HG03354 (cell line): ENCODE results near the gene CYP8B1.

Experiments
- ATAC-seq: cut with Tn5 transposase; IDR thresholded peaks from one replicate; pipeline ENCODE4 v1.9.1; 2021; ENCODE audit warnings: mild to moderate bottlenecking; ENCODE audit not compliant: unreplicated experiment, poor library complexity, severe bottlenecking

Gene CYP8B1, protein sequence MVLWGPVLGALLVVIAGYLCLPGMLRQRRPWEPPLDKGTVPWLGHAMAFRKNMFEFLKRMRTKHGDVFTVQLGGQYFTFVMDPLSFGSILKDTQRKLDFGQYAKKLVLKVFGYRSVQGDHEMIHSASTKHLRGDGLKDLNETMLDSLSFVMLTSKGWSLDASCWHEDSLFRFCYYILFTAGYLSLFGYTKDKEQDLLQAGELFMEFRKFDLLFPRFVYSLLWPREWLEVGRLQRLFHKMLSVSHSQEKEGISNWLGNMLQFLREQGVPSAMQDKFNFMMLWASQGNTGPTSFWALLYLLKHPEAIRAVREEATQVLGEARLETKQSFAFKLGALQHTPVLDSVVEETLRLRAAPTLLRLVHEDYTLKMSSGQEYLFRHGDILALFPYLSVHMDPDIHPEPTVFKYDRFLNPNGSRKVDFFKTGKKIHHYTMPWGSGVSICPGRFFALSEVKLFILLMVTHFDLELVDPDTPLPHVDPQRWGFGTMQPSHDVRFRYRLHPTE

DNA sequence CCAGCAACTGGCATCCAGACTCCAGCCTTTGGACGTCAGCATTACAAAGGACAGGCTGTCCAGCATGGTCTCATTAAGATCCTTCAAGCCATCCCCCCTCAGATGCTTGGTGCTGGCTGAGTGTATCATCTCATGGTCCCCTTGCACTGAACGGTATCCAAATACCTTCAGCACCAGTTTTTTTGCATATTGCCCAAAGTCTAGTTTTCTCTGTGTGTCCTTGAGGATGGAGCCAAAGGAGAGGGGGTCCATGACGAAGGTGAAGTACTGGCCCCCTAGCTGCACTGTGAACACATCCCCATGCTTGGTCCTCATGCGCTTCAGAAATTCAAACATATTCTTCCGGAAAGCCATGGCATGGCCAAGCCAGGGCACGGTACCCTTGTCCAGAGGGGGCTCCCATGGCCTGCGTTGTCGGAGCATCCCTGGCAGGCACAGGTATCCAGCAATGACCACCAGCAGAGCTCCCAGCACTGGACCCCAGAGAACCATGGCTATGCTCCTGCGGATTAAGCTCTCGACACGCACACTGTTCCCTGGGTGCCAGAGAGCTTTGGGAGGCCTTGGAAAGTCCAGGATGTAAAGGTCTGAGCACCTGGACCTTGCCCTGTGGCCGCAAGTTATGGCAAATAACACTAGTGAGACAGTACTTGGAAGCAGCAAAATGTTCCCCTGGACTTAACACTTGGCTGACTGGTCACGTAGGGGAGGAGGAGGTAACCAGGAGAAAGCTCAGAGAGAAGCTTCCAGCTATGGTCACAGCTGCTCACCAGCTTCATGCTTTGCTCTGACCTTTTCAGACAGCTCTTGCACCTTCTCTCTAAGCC, at the start of gene CYP8B1:
TSS of gene CYP8B1 (minus strand) at position 555 of the 827 bp plus-strand sequence. CDS start at position 492, 63 bp downstream.
- no peak for ATAC-seq

DNA sequence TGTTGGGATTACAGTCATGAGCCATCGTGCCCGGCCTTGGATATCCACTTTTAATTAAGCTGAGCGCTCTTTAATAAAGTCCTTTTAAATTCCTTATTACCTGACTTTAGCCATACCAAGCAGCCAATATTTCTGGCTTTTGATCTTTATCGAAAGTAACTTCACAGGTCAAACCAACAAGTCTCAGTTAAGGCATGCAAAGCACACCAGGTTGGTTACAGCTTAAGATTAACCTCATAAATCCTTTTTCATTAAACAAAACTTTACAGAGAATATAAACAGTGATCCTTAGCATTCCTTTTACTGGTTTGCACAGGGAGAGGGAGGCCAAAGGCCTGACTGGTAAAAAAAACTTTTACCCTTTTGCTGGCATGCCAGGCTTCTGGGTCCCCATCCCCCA, 47.9 kb upstream of the CYP8B1 start:
- ATAC-seq = no peak

DNA sequence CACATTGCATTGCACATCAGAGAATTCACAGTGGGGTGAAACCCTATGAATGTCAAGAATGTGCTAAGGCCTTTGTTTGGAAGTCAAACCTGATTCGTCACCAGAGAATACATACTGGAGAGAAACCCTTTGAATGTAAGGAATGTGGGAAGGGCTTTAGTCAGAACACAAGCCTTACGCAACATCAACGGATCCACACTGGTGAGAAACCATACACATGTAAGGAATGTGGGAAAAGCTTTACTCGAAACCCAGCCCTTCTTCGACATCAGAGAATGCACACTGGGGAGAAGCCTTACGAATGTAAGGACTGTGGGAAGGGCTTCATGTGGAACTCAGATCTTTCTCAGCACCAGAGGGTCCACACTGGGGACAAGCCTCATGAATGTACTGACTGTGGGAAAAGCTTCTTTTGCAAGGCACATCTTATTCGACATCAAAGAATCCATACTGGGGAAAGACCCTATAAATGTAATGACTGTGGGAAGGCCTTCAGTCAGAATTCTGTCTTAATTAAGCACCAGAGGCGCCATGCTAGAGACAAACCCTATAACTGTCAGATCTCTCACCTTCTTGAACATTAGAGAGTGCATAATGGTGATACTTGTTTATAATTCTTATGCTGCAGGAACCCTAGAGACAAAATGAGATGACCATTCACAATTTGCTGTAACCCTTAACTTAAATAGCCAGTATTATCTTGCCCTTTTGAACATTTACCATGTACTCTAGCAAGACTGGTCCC, 39.3 kb upstream of the CYP8B1 start:
- ATAC-seq = no peak

DNA sequence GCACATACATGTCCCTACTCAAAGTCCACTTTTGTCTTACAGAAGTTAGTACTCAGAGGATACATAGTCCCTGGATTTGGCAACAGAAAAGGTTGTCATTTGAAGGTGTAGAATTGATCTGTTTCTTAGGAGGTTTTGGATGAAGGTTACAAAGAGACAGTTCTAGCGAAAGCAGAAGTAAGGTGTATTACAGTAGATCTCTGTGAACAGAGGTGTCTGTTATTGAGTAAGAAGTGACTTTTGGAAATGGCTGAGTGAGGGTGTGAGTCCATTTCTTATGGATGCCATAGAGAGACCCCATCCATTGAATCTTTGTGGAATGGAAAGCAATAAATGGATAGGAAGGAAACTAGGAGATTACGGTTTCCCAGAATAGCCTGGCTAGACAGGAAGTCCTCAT, 35.9 kb upstream of the CYP8B1 start:
- no peak for ATAC-seq

DNA sequence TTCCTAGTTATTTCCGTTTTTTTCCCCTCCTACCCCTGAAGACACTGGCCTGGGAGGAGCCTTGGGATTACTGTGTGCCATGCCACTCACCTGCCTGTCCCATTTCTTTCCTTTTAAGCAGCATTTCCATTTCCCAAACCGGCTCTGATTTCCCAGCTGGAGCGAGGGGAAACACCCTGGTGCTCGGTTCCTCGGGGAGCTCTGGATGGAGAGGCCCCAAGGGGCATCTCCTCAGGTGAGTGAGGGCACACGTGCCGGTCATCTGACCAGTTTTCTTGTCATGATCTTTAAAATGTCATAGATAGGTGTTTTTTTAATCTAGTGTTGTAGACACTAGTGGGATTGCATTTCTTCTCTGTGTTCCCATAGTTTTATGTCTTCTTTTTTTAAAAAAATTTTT, 33.0 kb upstream of the CYP8B1 start:
- no peak for ATAC-seq

DNA sequence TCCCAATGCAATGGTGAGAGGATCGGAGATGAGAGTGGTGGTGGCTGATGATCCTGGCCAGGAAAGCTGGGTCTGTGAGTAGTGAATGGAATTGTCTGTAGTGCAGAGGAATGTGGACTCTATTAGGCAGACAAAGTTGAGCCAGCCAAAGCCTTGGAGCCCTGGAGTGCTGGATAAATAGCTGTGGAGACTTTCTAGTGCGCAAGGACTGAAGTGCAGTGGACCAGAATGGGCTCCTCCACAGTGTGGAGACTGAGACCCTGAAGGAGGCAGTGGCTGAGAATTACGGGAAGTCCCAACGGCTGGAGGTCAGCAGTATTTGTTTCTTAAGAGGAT, 31.1 kb upstream of the CYP8B1 start:
- no peak for ATAC-seq

DNA sequence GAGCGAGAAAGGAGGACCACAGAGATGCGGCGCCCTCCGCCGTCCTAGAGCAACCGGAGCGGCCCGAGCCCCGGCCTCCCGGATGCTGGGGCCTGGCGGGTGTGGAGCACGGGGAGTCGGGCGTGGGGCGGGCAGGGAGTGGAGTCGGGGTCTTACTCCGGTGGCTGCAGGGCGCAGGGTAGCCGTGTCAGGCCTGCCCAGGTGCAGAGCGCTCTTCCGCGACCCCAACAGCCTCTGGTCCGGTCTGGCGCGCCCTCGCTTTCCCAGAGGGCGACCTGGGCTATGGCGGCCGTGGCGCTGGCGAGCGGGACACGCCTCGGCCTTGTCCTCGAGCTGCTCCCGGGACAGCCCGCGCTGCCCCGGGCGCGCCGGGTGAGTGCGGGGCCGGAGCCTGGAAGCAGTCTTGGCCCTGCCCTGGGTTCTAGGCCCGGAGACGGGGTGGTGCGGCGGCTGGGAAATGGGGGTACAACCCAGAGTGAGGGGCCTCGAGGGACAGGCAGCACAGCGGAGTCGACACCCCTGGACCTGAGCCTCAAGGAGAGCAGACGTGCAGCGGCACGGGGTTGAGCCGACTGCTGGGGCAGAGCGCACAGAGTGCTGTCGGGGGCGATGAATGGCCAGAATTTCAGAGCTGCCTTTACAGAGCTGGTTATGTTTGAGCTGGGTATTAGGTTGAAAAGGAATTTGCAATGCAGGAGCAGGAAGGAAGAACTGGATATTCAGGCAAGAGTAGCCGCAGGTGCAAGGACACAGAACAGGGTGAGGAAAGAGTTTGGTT, 30.6 kb upstream of the CYP8B1 start, which contains the start of gene ZNF662:
TSS of gene ZNF662 (plus strand) at position 73 of the 778 bp plus-strand sequence. CDS start 1,973 bp downstream, outside the sequence.
- no peak for ATAC-seq

DNA sequence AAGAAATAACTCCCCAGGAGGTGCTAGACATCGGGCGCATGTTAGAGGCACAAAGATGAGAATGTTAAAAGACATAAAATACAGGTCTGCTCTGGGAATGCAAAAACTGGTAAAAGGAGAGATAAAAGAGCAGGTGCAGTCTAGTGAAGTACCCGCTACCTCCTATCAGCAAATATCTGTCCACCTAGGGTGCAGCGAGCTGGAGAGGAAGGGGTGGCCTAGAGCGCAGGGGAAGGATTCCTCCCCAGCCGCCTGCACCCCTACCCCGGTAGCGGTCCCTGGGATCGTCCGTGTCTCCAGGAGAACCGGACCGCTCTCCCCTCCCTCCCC, 30.0 kb upstream of the CYP8B1 start:
- ATAC-seq = no peak

DNA sequence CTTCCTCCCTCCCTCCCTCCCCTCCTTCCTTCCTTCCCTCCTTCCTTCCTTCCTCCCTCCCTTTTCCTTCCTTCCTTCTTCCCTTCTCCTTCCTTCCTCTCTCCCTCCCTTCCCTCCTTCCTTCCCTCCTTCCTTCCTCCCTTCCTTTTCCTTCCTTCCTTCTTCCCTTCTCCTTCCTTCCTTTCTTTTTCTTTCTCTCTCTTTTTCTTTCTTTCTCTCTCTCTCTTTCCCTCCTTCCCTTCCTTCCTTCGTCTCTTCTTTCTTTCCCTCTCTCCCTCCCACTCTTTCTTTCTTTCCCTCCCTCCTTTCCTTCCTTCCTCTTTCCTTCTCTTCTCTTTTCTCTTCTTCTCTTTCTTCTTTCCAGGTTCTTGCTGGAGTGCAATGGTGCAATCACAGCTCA, 28.4 kb upstream of the CYP8B1 start:
- ATAC-seq = no peak

DNA sequence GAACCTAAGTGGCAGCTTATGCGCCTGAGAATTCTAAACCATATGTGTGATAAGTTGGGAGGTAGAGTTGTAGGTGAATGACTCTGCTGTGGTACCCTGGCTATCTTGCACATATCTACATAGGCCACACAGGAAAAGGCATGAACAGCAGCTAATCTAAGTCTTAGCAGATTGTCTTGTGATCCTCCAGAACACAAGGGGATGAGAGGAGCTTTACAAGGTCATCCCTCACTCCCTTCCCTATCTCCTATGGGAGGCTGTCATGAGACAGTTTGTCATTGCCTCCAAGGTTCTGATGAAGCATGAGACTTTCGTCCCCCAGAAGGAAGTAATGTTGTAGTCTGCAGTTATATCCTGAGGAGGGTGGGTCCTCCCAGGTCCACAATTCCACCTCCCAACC, 26.6 kb upstream of the CYP8B1 start:
- ATAC-seq = no peak

DNA sequence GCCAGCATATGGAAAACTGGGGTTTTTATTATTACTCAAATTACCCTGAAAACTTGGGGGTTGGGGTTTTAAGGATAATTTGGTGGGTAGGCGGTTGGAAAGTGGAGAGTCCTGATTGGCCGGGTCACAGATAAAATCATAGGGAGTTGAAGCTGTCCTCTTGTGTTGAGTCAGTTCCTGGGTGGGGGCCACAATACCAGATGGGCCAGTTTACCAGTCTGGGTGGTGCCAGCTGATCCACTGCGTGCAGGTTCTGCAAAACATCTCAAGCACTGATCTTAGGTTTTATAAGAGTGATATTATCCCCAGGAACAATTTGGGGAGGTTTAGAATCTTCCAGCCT, 25.4 kb upstream of the CYP8B1 start:
- no peak for ATAC-seq

DNA sequence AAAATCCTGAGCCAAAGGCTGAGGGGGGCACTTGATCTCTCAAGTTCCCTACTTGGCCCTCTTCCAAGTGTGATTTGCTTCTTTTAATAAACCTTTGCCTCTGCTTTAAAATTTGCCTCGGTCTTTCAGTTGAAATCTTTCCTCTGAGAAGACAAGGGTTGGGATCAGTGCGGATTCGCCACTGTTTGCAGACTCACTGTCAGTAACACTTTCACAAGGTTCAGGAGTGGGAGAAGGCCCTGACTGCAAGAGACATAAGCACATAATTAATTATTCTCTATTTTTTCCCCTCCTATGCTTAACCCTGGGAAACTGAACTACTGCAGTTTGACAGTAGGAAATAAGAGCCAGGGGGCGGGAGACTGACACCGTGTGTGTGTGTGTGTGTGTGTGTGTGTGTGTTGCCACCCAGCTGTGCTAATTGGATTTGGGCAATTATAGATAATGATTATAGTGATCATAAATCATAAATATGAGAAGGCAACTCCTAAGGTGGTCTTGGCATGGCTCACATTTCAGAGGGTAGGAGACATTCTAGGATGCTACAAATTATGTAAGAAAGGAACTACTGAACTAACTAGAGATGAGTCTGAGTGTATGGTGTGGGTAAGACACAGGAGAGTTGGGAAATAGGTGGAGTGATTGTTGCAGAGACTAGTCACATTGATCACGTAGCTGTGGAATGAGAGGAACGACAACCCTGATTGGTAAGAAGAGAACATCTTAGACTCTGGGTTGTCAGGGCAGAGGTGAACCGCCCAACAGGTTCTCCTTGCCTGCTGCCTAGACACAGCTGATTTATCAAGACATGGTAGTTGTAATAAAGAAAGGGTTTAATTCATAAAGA, 24.8 kb upstream of the CYP8B1 start:
- no peak for ATAC-seq

DNA sequence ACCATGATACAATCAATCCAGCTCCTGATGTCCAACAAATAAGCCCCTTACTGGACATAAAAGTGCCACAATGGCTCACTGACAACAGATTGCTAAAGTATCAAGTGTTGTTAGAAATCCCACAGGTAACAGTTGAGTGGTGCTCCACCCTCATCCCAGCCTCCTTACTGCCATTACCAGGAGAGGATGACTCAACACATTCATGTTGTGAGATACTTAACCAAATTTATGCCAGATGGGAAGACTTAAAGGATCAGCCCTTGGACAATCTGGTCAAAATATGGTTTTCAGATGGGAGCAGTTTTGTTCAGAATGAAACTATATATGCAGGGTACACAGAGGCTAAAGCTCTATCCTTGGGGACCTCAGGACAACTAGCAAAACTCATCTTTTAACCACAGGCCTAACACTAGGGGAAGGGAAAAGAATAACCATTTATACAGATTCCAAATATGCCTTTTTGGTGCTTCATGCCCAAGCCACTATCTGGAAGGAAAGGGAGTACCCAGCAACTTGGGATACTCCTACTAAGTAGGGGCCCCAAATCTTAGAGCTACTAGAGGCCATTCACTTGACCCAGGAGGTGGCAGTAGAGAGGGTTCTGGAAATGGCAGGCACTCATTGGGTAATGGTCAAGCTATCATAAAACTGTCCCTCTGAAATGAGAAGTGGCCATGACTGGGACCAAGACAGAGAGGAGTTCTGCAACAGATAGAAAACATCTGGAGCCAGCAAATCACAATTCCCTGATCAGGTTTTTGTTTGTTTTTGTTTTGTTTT, 23.4 kb upstream of the CYP8B1 start:
- ATAC-seq = no peak

DNA sequence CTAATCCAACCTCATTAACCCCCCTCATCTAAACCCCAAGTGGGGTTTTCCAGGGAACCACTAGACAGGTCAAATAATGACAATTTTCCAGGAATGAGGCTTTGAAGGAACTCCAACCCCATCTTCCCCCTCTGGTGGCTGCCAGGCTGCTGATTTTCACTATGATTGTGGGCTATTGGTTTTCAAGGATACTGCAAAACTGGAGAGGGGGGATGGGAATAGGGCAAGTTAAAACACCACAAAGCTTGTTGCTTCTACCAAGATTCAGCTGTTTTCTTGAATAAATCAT, 19.8 kb upstream of the CYP8B1 start:
- no peak for ATAC-seq

DNA sequence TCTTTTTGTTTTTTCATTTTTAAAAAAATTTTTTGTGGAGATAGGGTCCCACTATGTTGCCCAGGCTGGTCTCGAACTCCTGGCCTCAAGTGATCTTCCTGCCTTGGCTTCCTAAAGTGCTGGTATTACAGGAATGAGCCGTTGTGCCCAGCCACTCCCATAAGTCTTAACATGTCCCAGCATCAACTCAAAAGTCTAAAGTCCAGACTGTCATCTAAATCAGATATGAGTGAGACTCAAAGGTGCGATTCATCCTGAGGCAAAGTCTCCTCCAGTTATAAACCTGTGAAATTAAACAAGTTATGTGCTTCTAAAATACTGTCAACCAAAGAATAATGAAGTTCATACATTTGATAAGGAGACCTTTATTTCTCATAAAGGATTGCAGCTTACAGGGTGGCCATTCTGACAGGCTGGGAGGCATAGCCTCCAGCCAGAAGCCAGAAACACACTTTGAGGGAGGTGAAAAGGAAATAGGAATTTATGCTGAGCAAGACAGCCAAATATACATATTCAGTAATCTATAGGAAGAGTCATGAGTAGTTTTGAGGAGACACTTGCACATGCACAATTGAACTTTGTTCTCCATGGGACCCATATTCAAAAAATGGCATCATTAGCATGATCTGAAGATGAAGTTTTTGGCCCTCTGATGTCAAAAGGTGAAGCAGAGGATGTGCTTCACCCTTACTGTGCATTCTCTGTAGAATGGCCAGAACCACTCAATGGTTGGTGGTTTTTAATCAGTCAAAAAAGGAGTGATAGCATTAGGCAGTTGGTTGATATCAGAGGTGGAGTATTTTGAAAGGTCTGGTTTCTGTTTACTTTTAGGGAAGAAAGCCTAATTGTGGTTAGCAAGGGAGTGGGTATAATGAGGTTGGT, 19.3 kb upstream of the CYP8B1 start:
- ATAC-seq = no peak

DNA sequence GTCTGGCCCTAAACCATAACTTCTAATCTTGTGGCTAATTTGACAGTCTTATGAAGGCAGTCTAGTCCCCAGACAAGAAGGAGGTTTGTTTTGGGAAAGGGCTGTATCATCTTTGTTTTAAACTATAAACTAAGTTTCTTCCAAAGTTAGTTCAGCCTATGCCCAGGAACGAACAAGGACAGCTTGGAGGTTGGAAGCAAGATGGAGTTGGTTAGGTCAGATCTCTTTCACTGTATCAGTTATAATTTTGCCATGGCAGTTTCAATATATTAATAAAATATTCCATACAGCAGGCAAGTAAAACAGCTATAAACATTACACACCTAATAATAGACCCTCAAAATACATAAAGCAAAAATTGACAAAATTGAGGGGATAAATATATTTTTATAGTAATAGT, 17.1 kb upstream of the CYP8B1 start:
- ATAC-seq = no peak

DNA sequence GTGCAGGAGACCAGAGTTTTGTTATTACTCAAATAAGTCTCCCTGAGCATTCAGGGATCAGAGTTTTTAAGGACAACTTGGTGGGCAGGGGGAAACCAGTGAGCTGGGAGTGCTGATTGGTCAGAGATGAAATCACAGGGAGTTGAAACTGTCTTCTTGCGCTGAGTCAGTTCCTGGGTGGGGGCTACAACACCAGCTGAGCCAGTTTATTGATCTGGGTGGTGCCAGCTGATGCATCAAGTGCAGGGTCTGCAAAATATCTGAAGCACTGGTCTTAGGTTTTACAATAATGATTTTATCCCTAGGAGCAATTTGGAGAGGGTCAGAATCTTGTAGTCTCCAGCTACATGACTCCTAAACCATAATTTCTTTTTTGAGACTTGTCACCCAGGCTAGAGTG, 16.5 kb upstream of the CYP8B1 start:
- no peak for ATAC-seq
